ENCODE results near the gene SET.

SET gene

DNA sequence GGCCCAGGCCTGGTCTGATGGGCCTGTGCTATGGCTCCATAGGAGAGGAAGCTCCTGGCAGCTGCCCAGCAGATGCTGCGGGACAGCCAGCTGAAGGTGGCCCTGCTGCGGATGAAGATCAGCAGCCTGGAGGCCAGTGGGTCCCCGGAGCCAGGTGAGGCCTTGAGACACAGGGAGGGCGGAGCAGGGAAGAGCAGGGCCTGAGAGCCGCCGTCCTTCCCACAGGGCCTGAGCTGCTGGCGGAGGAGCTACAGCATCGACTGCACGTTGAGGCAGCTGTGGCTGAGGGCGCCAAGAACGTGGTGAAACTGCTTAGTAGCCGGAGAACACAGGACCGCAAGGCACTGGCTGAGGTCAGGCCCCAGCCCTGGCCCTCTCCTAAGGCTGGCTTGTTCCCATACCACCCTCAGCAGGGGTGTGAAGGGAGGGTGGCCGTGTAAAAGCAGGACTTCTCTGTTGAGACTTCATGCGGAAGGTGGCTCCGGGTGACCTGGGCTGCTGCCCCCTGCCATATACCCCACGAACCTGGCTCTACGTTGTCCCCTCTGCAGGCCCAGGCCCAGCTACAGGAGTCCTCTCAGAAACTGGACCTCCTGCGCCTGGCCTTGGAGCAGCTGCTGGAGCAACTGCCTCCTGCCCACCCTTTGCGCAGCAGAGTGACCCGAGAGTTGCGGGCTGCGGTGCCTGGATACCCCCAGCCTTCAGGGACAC, 17.8 kb downstream of the SET start:
- H3K27ac ChIP-seq = no peak overlapping the region
- no peak for TF ChIP-seq ZFX (IDR thresholded peaks at IDR 0.05)
- TF ChIP-seq, protein P1, sequence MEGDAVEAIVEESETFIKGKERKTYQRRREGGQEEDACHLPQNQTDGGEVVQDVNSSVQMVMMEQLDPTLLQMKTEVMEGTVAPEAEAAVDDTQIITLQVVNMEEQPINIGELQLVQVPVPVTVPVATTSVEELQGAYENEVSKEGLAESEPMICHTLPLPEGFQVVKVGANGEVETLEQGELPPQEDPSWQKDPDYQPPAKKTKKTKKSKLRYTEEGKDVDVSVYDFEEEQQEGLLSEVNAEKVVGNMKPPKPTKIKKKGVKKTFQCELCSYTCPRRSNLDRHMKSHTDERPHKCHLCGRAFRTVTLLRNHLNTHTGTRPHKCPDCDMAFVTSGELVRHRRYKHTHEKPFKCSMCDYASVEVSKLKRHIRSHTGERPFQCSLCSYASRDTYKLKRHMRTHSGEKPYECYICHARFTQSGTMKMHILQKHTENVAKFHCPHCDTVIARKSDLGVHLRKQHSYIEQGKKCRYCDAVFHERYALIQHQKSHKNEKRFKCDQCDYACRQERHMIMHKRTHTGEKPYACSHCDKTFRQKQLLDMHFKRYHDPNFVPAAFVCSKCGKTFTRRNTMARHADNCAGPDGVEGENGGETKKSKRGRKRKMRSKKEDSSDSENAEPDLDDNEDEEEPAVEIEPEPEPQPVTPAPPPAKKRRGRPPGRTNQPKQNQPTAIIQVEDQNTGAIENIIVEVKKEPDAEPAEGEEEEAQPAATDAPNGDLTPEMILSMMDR (conservative IDR thresholded peaks at IDR 0.05) = no peak

DNA sequence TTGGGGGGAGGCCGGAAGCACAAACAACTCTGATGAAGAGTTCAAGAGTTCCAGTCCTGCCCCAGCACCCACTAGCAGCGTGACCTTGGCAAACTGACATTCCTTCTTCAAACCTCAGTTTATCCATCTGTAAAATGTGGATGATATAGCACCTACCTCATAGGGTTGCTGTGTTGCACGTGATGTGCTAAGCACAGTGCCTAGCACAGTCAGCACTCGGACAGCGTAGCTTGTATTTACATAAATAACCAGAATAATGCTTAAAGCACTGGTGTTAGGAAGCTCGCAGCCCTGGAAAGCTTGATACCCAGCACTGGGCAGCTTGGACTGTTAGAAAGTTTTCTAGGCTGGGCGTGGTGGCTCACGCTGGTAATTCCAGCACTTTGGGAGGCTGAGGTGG, 18.4 kb downstream of the SET start:
- no peak for TF ChIP-seq ZFX (IDR thresholded peaks at IDR 0.05)
- TF ChIP-seq, protein P1 (conservative IDR thresholded peaks at IDR 0.05) = no peak
- H3K27ac ChIP-seq = no peak overlapping the region

DNA sequence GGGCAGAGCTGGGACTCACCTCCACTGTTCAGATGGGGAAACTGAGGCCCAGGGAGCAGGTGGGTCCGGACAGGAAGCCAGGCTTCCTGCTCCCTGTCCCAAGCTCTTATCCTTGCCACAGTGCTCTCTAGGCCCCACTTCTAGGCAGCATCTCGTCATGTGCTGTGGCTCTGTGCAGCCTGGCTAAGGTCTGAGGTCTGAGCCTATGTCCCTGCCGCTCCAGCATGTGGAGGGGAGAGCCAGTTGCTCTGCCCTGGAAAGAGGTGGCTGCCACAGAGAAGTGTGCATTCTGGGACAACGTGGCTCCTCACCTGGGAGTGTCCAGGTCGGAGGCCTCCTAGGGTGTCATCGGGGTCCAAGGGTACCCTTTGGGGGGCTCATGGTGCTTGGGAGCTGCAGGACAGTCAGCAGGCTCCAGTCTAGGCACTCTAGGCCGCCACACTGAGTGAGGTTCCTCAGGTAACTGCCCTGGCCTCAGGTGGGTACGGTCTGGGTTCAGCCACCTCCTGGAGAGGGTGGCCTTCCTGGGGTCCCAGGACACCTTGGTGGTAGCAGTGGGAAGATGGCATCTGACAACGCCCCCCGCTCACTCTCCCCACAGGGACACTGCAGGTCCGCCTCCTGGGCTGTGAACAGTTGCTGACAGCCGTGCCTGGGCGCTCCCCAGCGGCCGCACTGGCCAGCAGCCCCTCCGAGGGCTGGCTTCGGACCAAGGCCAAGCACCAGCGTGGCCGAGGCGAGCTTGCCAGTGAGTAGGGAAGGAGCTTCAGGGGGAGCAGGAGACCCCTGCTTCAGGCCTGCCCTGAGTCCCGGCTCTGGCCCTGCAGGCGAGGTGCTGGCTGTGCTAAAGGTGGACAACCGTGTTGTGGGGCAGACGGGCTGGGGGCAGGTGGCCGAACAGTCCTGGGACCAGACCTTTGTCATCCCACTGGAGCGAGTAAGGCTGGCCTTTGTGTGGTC, 23.7 kb downstream of the SET start:
- H3K27ac ChIP-seq = no peak overlapping the region
- TF ChIP-seq ZFX (IDR thresholded peaks at IDR 0.05) = no peak
- TF ChIP-seq, protein P1 (conservative IDR thresholded peaks at IDR 0.05) = no peak

DNA sequence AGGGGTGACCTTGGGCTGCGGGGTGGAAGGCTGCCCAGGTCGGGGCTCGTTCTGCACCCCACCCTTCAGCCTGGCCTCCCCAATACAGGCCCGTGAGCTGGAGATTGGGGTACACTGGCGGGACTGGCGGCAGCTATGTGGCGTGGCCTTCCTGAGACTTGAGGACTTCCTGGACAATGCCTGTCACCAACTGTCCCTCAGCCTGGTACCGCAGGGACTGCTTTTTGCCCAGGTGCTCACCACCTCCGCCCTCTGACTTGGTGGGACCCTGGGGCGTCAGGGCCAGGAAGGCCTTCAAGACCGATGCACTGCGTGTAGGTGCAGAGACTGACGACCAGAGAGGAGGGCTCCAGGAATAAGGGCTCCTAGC, 24.4 kb downstream of the SET start:
- no peak overlapping the region for H3K27ac ChIP-seq
- TF ChIP-seq ZFX (IDR thresholded peaks at IDR 0.05) = no peak
- TF ChIP-seq, protein P1 (conservative IDR thresholded peaks at IDR 0.05) = no peak

DNA sequence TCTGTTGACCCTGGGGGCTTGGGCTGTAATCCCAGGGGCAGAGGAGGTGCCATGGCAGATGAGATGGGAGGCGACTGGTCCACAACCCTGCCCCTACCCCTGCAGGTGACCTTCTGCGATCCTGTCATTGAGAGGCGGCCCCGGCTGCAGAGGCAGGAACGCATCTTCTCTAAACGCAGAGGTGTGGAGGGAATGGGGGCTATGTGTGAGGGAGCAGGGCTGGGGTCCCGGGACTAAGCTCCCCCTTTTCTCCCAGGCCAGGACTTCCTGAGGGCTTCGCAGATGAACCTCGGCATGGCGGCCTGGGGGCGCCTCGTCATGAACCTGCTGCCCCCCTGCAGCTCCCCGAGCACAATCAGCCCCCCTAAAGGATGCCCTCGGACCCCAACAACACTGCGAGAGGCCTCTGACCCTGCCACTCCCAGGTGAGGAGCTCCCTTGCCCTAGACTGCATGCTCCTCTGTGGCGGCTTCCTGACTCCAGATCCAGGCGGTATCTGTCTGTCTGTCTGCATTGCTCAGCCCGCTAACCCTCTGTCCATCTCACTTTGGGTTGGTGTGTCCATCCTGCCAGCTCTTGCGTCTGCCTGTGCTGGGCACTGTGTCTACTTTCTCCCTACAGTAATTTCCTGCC, 25.0 kb downstream of the SET start:
- TF ChIP-seq, protein P1 (conservative IDR thresholded peaks at IDR 0.05) = no peak
- no peak for TF ChIP-seq ZFX (IDR thresholded peaks at IDR 0.05)
- H3K27ac ChIP-seq = no peak overlapping the region

DNA sequence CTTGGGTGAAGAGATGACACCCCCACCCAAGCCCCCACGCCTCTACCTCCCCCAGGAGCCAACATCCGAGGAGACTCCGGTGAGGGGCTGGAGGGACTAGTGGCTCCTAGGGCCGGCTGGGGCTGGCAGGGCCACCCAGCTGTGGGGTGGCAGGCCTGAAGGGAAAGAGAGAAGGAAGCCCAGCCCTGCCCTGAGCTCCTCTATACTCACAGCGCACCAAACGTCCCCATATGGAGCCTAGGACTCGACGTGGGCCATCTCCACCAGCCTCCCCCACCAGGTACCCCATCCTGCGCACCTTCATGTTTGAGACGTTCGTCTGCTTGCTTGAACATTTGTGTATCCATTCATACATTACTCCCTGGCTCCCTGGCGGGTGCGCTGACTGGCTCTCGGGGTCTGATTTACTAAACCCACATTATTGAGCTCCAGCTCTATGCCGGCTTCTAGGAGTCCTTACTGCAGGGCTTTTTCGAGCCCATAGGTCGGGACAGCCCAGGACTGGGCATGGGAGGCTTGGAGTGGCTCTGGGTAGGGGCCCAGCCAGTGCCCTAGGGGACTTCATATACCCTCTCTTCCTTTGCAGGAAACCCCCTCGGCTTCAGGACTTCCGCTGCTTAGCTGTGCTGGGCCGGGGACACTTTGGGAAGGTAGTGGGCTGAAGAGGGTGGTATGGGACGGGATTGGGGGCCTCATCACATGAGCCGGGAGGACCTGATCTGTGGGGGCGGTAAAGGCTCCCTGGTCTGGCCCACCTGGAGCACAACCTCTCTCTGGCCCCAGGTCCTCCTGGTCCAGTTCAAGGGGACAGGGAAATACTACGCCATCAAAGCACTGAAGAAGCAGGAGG, 25.8 kb downstream of the SET start:
- H3K27ac ChIP-seq = no peak overlapping the region
- TF ChIP-seq, protein P1 (conservative IDR thresholded peaks at IDR 0.05) = no peak
- no peak for TF ChIP-seq ZFX (IDR thresholded peaks at IDR 0.05)

All from C4-2B (cell line).